GM18508 (cell line): ENCODE results near the gene THEMIS.
"Not testable (repeated sequence)": the region's sequence is repeated elsewhere in the genome, so short reads cannot be mapped to it uniquely, and the experiment has no call there.

Experiments
- ATAC-seq: cut with Tn5 transposase; IDR thresholded peaks from one replicate; pipeline ENCODE4 v1.9.1; 2021; ENCODE audit warnings: moderate number of reproducible peaks; ENCODE audit not compliant: insufficient read depth, unreplicated experiment

Gene THEMIS

GRCh38 chr6:127749095-127749494 is 151.8 kb downstream of the THEMIS start:
- no peak for ATAC-seq

- ATAC-seq = no peak
Observed at GRCh38 chr6:127748290-127748689, 152.6 kb downstream of the THEMIS start.

- ATAC-seq = no peak
Observed at GRCh38 chr6:127738423-127738822, 162.4 kb downstream of the THEMIS start.

- ATAC-seq = no peak
Observed at GRCh38 chr6:127737768-127738167, 163.1 kb downstream of the THEMIS start.

- peak; percentile 91 for ATAC-seq
Observed at GRCh38 chr6:127737009-127737486, 163.8 kb downstream of the THEMIS start.

- no peak for ATAC-seq
Observed at GRCh38 chr6:127732927-127733326, 167.9 kb downstream of the THEMIS start.

- ATAC-seq = no peak
Observed at GRCh38 chr6:127727260-127727953, 173.5 kb downstream of the THEMIS start.

- ATAC-seq = no peak
Observed at GRCh38 chr6:127725821-127726220, 175.0 kb downstream of the THEMIS start.

- no peak for ATAC-seq
Observed at GRCh38 chr6:127718694-127719093, 182.2 kb downstream of the THEMIS start.

- ATAC-seq = no peak
Observed at GRCh38 chr6:127717384-127717783, 183.5 kb downstream of the THEMIS start.

GRCh38 chr6:127716465-127716864 is 184.4 kb downstream of the THEMIS start:
- no peak for ATAC-seq

GRCh38 chr6:127710668-127711067 is 190.2 kb downstream of the THEMIS start:
- no peak for ATAC-seq

- ATAC-seq = no peak
Observed at GRCh38 chr6:127706216-127706615, 194.6 kb downstream of the THEMIS start.

- ATAC-seq = no peak
Observed at GRCh38 chr6:127695108-127695507, 205.8 kb downstream of the THEMIS start.

GRCh38 chr6:127691146-127691545 is 209.7 kb downstream of the THEMIS start:
- no peak for ATAC-seq

GRCh38 chr6:127690588-127690987 is 210.3 kb downstream of the THEMIS start:
- ATAC-seq = no peak

GRCh38 chr6:127690092-127690491 is 210.8 kb downstream of the THEMIS start:
- no peak for ATAC-seq

- ATAC-seq = not testable (repeated sequence)
Observed at GRCh38 chr6:127687490-127687889, 213.4 kb downstream of the THEMIS start.

GRCh38 chr6:127686084-127686483 is 214.8 kb downstream of the THEMIS start:
- ATAC-seq = no peak

GRCh38 chr6:127684501-127684900 is 216.4 kb downstream of the THEMIS start:
- ATAC-seq = no peak
